Germinal center (tissue), 1 donor: ENCODE measurements around the gene RETREG1.
A peak's percentile ranks its signal among the peaks of the same experiment; 100 is the strongest.
"Not testable (repeated sequence)": the region's sequence is repeated elsewhere in the genome, so short reads cannot be mapped to it uniquely, and the experiment has no call there.

Experiments
- DNase-seq: peaks from one replicate; pipeline ENCODE4 v3.0.0; 2012; ENCODE audit warnings: mixed read lengths, low spot score

RETREG1 gene, protein sequence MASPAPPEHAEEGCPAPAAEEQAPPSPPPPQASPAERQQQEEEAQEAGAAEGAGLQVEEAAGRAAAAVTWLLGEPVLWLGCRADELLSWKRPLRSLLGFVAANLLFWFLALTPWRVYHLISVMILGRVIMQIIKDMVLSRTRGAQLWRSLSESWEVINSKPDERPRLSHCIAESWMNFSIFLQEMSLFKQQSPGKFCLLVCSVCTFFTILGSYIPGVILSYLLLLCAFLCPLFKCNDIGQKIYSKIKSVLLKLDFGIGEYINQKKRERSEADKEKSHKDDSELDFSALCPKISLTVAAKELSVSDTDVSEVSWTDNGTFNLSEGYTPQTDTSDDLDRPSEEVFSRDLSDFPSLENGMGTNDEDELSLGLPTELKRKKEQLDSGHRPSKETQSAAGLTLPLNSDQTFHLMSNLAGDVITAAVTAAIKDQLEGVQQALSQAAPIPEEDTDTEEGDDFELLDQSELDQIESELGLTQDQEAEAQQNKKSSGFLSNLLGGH

DNA sequence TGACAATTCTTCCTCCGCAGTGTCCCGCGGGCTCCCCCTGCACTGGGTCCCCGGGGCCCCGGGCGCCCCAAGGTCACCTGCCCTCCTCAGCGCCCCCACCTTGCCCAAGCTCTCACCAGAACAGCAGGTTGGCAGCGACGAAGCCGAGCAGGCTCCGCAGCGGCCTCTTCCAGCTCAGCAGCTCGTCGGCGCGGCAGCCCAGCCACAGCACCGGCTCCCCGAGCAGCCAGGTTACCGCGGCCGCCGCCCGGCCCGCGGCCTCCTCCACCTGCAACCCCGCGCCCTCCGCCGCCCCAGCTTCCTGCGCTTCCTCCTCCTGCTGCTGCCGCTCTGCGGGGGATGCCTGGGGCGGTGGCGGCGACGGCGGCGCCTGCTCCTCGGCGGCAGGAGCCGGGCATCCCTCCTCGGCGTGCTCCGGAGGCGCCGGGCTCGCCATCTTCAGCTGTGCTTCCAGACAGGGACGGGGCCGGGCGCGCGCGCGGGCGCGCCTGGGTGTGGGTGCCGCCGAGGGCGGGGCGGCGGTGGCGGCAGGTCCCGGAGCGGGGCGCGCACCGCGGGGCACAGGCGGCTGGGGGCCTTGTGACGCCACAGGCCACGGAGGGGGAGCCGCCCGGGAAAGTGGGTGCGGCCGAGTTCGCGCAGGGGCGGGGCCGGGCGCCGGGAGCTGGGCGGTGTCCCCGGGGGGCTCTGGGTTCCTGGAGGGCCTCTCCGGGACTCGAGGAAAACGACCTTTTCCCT is at the start of gene RETREG1:
TSS of gene RETREG1 (minus strand) at position 462 of the 738 bp plus-strand sequence. CDS start at position 436, 26 bp downstream.
- DNase-seq, result peak; percentile 64

DNA sequence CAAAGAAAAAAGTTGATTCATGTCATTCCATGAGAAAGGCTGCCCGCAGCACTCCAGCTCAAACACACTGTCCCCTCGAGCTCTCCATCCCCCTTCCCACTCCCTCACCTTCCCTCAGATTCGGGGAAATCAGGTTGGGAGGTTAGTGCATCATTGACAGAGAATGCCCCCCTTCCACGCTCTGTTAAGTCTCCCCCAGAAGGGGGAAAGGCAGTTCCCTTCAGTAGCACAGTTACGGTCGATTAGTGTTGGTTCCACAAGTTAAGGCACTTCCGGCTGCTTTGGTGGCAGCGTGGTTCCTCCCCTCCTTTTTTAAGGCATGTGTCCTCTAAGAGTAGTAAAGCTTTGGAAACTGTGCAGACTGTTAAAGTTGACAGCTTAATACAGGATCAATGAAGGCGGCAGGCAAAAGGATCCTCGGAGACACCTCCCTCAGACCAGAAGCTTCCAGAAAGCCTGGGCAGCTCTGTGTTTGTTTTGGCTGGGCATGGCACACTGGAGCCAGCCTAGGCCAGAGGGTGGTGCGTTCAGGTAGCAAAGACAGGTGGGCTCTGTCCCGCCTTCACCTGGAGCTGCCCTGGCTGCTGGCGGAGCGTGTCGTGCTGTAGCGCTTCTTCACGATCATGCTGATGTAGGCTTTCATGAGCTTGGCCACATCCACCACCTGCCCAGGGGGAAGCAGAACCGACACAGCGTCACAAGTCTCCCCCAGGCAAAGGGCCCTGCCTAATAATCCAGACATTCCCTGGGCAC is 49.5 kb upstream of the RETREG1 start:
- no peak for DNase-seq

DNA sequence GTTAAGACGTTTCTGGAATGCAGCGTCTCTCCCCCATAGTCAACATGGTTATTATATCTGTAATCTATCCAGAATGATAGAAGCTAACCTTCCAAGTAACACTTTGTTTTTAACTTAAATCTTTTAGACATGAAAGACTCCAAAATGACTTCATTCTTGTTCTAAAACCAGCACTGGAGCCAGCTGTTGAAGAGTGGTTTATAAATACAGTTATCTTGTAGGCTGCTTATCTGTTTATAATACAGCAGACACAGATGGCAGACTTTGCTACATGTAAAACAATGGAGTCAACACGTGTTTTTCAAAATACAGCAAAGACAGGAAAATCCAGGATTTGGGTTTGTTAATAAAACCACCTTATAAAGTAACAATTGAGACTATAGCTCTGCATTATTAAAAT is 48.8 kb upstream of the RETREG1 start:
- DNase-seq, result no peak

DNA sequence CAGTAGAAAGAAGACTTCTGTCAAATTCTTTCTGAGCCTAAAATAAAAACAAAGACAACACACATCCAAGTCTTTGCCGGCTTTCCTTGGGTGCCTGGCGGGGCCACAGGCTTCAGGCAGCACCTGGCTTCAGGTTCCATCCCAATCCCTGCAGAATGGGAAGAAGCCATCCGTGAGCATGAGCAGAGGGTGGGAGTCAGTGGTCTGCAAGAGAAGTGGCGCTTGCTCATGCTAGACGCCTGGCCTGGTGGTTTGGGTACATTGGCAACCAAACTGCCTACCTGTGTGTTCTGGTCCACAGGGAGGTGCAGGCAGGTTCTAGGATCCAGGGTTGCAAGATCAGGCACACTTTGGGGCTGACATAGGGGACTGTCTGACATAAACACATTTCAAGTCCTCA is 47.6 kb upstream of the RETREG1 start:
- DNase-seq, result no peak

DNA sequence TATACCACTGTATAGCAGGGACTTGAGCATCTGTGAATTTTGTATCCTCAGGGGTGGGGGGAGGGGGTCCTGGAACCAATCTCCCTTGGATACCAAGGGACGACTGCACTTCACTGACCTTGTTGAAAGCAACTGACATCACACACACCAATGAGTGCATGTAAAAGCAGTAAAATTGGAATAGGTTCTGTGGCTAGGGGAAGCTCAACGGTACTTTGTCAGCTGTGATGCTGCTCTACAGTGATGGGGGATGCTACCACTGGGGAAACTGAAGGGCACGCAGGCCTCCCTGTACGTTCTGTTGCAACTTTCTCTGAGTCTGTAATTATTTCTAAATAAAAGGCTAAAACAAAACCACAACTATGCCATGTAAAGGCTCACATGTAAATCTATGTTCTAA is 47.0 kb upstream of the RETREG1 start:
- no peak for DNase-seq

DNA sequence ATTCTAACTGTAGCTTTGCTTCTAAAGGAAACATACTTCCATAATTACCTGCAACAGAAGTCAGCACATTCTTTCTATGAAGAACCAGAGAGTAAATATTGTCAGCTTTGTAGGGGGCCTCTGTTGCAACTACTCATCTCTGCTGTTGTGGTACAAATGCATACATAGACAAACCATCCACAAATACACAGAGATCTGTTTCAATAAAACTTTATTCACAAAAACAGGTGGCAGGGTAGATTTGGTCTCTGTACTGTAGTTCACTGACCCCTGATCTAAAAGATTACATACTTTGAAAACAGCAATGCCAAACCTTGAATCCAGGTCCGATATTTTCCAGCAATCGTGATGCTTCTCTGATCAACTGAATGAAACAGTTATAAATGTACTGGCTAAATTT is 44.9 kb upstream of the RETREG1 start:
- no peak for DNase-seq

DNA sequence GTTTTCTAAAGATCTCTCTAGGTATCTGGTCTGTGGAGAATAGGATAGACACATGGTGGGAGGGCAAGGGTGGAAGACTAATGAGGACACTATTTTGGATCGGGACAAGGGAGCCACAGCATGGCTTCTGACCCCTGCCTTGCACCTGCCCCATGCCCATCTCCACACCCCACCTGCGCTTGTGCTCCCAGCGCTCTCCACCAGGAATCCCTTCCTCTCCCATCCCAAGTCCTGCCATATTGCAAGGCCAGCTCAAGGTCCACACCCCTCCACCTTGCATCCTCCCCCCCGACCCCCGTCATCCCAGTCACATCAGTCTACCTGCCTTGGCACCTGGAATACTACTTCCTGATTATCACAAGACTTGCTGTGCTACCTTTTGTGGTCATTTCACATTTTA is 44.2 kb upstream of the RETREG1 start:
- DNase-seq, result no peak

DNA sequence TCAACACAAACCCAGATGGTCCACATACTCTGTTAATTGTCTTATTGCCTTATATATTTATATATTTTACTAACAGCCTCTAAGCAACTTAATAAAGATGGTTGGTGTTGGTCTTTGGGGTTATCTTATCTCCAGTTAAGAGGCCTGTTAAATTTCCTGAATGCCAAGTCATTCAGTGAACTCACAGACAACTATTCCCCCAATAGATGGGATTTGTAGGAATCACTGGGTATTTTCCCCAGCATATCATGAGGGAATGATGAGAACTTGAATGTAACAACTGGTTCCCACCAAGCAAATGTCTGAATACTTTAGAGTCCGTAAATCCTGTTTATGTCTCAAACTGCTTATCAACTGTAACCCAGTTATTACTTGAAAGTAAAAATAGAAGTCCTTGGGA is 42.7 kb upstream of the RETREG1 start:
- DNase-seq, result no peak

DNA sequence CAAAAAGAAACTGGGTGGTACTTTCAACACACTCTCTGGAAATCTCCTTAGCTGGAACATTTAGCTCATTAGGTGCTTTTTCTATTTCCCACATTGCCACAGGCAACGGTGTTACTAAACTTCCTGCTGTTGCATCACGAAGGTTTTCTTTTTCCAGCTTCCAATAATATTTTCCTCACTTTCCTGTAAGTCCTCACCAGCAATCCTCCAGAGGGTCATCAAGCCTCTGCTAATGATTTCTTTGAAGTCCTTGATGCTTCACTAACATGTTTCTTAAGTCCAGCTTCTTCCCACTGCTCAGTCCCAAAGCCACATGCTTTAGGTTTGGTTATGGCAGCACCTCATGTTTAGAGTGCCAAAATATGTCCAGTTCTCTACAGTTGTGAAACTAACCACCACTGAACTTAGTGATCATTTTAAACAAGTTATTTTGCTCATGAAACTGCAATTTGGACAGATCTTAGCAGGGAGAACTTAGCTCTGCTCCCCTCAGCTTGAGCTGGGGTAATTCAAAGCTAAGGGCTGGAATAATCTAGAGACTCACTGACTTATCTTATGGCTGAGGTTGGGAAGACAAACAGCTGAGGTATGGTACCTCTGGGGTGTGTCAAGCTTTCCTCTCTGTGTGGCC is 39.9 kb upstream of the RETREG1 start:
- DNase-seq, result no peak

DNA sequence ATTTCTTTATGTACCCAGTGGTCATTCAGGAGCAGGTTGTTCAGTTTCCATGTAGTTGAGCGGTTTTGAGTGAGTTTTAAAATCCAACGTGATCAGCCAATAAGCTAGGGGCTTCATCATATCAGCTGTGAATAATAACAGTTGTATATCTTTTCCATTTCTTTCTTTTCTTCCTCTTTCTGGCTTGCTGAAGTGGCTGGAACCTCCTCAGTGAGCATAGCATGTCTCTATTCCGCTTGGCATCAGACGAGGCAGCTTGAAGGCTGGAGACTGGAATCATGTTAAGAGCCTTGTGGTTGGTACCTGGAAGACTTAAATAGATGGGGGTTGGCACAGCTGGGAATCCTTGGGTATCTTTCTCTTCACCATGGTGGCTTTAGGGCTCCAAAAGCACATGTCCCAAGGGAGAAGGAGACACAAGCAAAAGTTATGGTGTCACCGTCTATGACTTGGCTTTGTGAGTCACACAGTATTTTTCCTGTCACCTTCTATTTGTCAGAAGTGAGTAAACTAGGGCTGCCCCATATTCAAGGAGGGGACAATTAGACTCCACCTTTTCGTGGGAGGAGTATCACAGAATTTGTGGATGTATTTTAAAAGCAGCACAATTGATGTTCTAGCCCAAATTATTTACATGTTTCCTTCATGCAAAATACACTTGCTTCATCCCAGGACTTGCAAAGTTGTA is 38.0 kb upstream of the RETREG1 start:
- no peak for DNase-seq

DNA sequence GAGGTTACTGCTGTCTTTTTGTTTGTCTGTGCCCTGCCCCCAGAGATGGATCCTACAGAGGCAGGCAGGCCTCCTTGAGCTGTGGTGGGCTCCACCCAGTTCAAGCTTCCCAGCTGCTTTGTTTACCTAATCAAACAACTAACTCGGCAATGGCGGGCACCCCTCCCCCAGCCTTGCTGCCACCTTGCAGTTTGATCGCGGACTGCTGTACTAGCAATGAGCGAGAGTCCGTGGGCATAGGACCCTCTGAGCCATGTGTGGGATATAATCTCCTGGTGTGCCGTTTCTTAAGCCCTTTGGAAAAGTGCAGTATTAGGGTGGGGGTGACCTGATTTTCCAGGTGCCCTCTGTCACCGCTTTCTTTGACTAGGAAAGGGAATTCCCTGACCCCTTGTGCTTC is 31.9 kb upstream of the RETREG1 start:
- DNase-seq, result not testable (repeated sequence)

DNA sequence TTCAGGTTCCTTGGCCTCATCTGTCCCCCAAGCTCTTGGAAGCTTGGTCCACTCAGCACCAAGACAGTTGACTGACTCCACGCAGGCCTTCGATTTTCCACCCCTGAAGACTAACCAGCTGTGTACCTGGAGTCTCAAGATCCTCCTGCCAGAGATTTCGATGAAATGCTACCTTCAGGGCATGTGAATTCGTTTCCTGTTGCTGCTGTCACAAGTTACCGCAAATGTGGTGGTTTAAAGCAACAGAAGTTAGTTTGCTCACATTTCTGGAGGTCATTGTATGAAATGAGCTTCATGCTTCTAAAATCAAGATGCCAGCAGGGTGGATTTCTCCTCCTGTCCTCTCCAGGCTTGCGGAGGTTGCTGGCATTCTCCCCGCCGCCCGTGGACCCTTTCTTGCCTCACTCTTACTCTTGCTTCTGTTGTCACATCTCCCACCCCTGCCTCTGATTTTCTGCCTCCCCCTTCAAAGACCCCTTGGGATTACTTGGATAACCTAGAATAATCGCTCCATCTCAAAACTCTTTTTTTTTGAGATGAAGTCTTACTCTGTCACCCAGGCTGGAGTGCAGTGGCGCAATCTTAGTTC is 27.6 kb upstream of the RETREG1 start:
- no peak for DNase-seq

DNA sequence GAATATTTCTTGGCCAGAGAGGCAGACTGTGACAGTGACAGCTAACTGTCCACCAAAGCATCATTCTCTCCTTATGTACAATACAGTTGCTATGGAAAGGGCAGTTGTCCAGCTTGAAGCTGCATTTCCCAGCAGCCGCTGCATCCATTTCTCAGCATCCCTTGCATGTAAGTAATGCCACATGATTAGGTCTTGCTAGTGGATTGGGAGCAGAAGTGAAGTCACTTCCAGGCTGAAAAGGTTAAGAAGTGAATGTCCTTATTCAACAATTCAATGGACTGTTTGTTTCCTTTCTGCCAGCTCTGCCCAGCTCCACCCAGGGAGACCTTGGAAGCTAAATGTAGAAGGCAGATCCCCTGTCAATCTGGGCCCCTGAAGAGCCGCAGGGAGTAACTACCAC is 26.1 kb upstream of the RETREG1 start:
- DNase-seq, result no peak

DNA sequence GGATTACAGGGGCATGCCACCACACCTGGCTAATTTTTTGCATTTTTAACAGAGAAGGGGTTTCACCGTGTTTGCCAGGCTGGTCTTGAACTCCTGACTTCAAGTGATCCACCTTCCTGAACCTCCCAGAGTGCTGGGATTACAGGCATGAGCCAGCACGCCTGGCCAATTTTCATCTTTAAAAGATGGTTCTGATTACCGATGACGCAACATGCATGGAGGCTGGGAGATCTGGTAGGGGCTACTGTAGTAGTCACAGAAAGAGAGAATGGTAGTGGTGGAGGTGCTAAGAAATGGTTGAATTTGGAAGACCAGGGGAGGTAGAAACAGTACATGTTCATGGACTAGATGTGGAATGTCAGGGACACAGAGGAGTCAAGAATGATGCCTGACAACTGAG is 22.4 kb upstream of the RETREG1 start:
- DNase-seq, result no peak

DNA sequence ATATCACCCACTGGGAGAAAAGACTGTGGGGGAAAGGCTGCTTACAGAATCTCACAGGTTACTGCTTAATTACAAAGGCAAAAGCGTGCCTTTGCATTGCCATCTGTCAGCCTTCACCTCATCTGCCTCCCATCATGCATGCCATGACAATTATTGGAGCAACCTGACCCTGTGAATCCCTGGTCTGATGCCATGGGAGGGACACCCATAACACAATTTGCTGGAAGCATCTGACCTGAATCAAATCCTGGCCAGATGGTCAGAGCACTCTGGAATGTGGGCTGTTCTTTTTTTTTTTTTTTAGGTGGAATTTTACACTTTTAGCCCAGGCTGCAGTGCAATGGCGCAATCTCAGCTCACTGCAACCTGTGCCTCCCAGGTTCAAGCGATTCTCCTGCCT is 11.6 kb upstream of the RETREG1 start:
- no peak for DNase-seq

DNA sequence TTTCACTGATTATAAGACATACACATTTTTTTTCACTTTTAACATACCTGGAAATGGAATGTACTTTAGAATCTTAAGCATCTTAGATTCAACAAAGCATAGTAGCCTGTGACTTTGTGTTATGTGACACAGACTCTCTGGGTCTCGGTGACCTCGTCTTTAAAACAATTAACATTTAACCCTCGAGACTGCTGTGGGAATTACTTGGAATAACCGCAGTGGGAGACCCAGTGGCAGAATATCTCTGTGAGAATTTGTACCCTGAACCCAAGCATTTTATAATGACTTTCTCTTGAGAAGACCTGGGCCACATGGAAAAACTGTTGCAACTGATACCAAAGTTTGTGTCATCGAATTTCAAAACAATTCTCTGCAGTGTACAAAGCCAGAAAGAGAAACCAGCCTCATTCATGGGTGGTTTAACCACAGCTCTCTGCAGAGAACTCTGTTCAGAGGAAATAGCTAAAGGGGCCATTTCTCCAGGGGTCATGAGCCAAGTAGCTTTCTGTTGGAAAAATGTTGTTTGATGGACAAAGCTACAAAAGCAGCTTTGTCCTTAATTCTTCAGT is 10.0 kb upstream of the RETREG1 start:
- no peak for DNase-seq

DNA sequence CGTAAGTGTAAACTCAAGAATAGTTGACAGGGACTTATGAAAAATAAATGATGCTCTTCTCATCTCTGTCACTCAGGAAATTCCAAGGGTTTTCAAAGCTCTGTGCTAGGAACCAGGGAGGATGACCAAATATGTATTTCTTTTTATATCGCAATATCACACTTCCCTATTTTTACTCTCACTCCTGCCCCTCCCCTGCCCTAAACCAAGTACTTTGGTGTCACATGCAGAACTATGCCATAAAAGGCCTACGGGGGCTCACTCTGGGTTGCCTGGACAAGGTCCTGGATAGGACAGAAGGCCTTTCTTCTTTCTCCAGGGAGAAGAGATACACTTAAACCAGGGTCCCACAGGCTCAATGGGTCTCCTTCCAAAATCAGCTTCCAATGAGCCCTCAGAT is 8.3 kb upstream of the RETREG1 start:
- no peak for DNase-seq

DNA sequence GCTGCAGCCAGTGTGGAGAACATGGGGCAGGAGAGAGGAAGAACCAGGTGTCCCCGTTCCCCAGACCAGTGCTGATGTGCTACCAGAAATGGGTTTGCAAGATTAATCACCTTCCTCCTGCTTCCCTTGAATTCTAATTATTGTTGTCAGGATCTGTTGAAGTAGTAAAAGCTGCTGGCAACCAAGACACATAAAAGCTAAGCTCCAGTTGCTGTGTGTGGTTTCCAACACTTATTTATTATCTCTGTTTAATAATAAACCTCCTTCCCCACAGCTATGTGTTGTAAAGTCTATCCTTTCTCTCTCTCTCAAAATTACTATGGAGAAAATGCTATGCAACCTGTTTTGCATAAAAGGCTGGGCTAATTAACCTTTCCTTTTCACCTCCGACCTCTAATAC is 2.3 kb upstream of the RETREG1 start:
- DNase-seq, result no peak

DNA sequence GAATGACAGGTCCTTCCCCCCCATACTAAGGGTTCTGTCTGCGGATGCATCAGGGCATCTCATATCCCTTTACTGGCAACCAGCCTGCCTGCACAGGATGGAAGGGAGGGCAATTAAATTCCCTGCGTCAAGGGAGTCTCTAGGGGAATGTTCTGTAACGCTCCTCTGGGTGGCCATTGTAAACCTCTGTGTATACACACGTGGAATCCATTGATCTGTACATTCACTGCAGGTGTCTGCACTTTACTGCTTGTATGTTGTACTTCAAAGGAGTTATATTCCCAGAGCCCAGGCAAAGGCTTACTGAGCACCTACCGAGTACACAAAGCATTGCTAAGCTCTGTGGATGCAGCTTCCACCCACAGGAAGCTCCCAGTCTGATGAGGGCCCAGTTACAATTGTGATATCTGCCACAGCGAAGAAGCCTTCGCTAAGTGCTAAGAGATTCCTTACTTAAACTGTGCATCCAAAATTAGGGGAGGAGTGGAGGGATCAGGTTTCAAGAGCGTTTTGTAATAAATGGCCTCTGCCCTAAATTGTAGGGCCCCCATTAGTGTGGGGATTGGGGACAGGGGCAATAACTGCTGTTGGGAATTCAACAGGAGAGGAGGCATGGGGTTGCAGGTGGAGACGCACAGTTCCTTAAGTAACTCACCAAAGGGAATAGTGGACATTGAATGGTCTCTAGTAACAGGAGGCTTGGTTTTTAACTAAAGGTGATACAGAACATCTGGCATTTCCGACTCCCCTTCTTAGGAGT is 1.5 kb upstream of the RETREG1 start:
- DNase-seq, result no peak
